H9 (cell line): Measurements from ENCODE around the gene GDPD4. TPM values are rescaled to one million over a fixed set of nuclear protein-coding genes. Genes with fewer than 3 reads are reported as not detected.

ENCODE experiments used
- DNase-seq: peaks from one replicate; pipeline ENCODE4 v3.0.0-alpha.2; 2017
- H2AFZ ChIP-seq: one replicate; pipeline ENCODE4 v1.6.1; 2013; ENCODE audit warnings: mild to moderate bottlenecking, low read length, control low read depth, moderate library complexity
- H2AK5ac ChIP-seq: 2 replicates; pipeline ENCODE4 v1.6.1; 2013; ENCODE audit warnings: low read length, control low read depth, mixed read lengths; ENCODE audit not compliant: insufficient read length
- H2BK120ac ChIP-seq: one replicate; pipeline ENCODE4 v1.6.1; 2013; ENCODE audit warnings: low read depth, mild to moderate bottlenecking, low read length, control low read depth, inconsistent platforms; ENCODE audit not compliant: poor library complexity, severe bottlenecking
- H2BK12ac ChIP-seq: 2 replicates; pipeline ENCODE4 v1.6.1; 2013; ENCODE audit warnings: low read length, control low read depth, mixed read lengths, low read depth; ENCODE audit not compliant: insufficient read length
- H2BK15ac ChIP-seq: 2 replicates; pipeline ENCODE4 v1.6.1; 2013; ENCODE audit warnings: low read depth, low read length, control low read depth
- H2BK20ac ChIP-seq: one replicate; pipeline ENCODE4 v1.6.1; 2013; ENCODE audit warnings: low read depth, mild to moderate bottlenecking, low read length, control low read depth, inconsistent platforms; ENCODE audit not compliant: poor library complexity, severe bottlenecking
- H2BK5ac ChIP-seq: 2 replicates; pipeline ENCODE4 v1.6.1; 2013; ENCODE audit warnings: low read length, control low read depth, mixed read lengths; ENCODE audit not compliant: insufficient read length
- H3K14ac ChIP-seq: 2 replicates; pipeline ENCODE4 v1.6.1; 2013; ENCODE audit warnings: low read length, control low read depth; ENCODE audit not compliant: insufficient read depth
- H3K18ac ChIP-seq: 2 replicates; pipeline ENCODE4 v1.6.1; 2013; ENCODE audit warnings: low read depth, mild to moderate bottlenecking, mixed read lengths, low read length, control low read depth; ENCODE audit not compliant: insufficient read length
- H3K23ac ChIP-seq: 2 replicates; pipeline ENCODE4 v1.6.1; 2013; ENCODE audit warnings: low read length, control low read depth, mixed read lengths, low read depth; ENCODE audit not compliant: insufficient read length
- H3K23me2 ChIP-seq: 2 replicates; pipeline ENCODE4 v1.6.1; 2013; ENCODE audit warnings: low read depth, mild to moderate bottlenecking, mixed read lengths, low read length, control low read depth; ENCODE audit not compliant: insufficient read length, poor library complexity, severe bottlenecking
- H3K27ac ChIP-seq: 2 replicates; pipeline ENCODE4 v1.5.1; 2013; ENCODE audit warnings: low read length, control low read depth, mixed read lengths, low read depth; ENCODE audit not compliant: insufficient read length
- H3K27me3 ChIP-seq: 2 replicates; pipeline ENCODE4 v1.6.1; 2013; ENCODE audit warnings: low read length, control low read depth, inconsistent platforms; ENCODE audit not compliant: insufficient read depth
- H3K4ac ChIP-seq: 2 replicates; pipeline ENCODE4 v1.6.1; 2013; ENCODE audit warnings: low read depth, mild to moderate bottlenecking, control low read depth, inconsistent platforms, low read length, moderate library complexity
- H3K4me1 ChIP-seq: 2 replicates; pipeline ENCODE4 v1.6.1; 2013; ENCODE audit warnings: low read length, control low read depth, inconsistent platforms; ENCODE audit not compliant: insufficient read depth
- H3K4me2 ChIP-seq: 2 replicates; pipeline ENCODE4 v1.6.1; 2013; ENCODE audit warnings: low read length, control low read depth, mixed read lengths; ENCODE audit not compliant: insufficient read length, insufficient read depth
- H3K56ac ChIP-seq: 2 replicates; pipeline ENCODE4 v1.6.1; 2013; ENCODE audit warnings: low read depth, mild to moderate bottlenecking, mixed read lengths, low read length, control low read depth; ENCODE audit not compliant: insufficient read length
- H3K79me1 ChIP-seq: 2 replicates; pipeline ENCODE4 v1.6.1; 2013; ENCODE audit warnings: low read depth, mild to moderate bottlenecking, moderate library complexity, low read length, control low read depth, inconsistent platforms; ENCODE audit not compliant: insufficient read depth, poor library complexity, severe bottlenecking
- H3K79me2 ChIP-seq: 2 replicates; pipeline ENCODE4 v1.6.1; 2013; ENCODE audit warnings: low read length, control low read depth, inconsistent platforms; ENCODE audit not compliant: insufficient read depth
- H3K9ac ChIP-seq: 2 replicates; pipeline ENCODE4 v1.6.1; 2013; ENCODE audit warnings: low read length, control low read depth, mixed read lengths; ENCODE audit not compliant: insufficient read length; ENCODE audit errors: extremely low read depth
- H3K9me3 ChIP-seq: one replicate; pipeline ENCODE4 v1.6.1; 2013; ENCODE audit warnings: low read depth, low read length, inconsistent platforms; ENCODE audit not compliant: control insufficient read depth
- H3T11ph ChIP-seq: one replicate; pipeline ENCODE4 v1.6.1; 2013; ENCODE audit warnings: mild to moderate bottlenecking, low read length, control low read depth, inconsistent platforms
- H4K20me1 ChIP-seq: one replicate; pipeline ENCODE4 v1.6.1; 2013; ENCODE audit not compliant: control insufficient read depth, insufficient read length, insufficient read depth
- H4K5ac ChIP-seq: 2 replicates; pipeline ENCODE4 v1.6.1; 2013; ENCODE audit warnings: low read depth, mild to moderate bottlenecking, mixed read lengths, low read length, control low read depth; ENCODE audit not compliant: insufficient read length
- H4K8ac ChIP-seq: replicated peaks from 2 replicates; pipeline ENCODE4 v1.6.1; 2013; ENCODE audit warnings: low read length, control low read depth, mixed read lengths, low read depth; ENCODE audit not compliant: insufficient read length
- H4K91ac ChIP-seq: 2 replicates; pipeline ENCODE4 v1.6.1; 2013; ENCODE audit warnings: low read depth, mild to moderate bottlenecking, moderate library complexity, mixed read lengths, low read length, control low read depth; ENCODE audit not compliant: insufficient read length
- H3K27ac Mint-ChIP-seq, 3 experiments: 2 replicates in 2 of 3; 3 replicates in 1 of 3; pipeline ENCODE4 v1.8.0; 2020 to 2021; ENCODE audit warnings: mixed read lengths in 3 of 3, mild to moderate bottlenecking in 1 of 3, moderate library complexity in 1 of 3
- H3K27me3 Mint-ChIP-seq: 2 replicates; pipeline ENCODE4 v1.8.0; 2021; ENCODE audit warnings: low read depth, mild to moderate bottlenecking, moderate library complexity, mixed read lengths
- H3K36me3 Mint-ChIP-seq, 3 experiments: 2 replicates in 2 of 3; 3 replicates in 1 of 3; pipeline ENCODE4 v1.8.0; 2020 to 2021; ENCODE audit warnings: low read depth in 3 of 3, mixed read lengths in 3 of 3; ENCODE audit not compliant: insufficient read depth in 1 of 3
- H3K4me1 Mint-ChIP-seq, 2 experiments: 2 replicates each; pipeline ENCODE4 v1.8.0; 2020; ENCODE audit warnings: mixed read lengths in 2 of 2
- H3K4me3 Mint-ChIP-seq, 2 experiments: 2 replicates in 1 of 2; 3 replicates in 1 of 2; pipeline ENCODE4 v1.8.0; 2020 to 2021; ENCODE audit warnings: mild to moderate bottlenecking in 2 of 2, mixed read lengths in 2 of 2, moderate library complexity in 1 of 2
- H3K9me3 Mint-ChIP-seq, 2 experiments: 2 replicates in 1 of 2; 3 replicates in 1 of 2; pipeline ENCODE4 v1.8.0; 2020; ENCODE audit warnings: mild to moderate bottlenecking in 2 of 2, mixed read lengths in 2 of 2, moderate library complexity in 1 of 2
- CTCF ChIP-seq: fragments of 200-600 bp; sonication (generic); conservative IDR thresholded peaks from 3 replicates; pipeline ENCODE4 v1.8.0; 2021; ENCODE audit warnings: antibody characterized with exemption, mild to moderate bottlenecking
- WGBS: extraction: QIAGEN DNeasy Blood & Tissue Kit; methylation state at CpG from one replicate; pipeline ENCODE4 v1.1.7; 2013; ENCODE audit warnings: missing lambda C conversion rate, low lambda C conversion rate, mixed read lengths; ENCODE audit not compliant: insufficient read length; ENCODE audit errors: extremely low coverage; 5-methylcytosine and 5-hydroxymethylcytosine counted together
- total RNA-seq: library from RNA; stranded (reverse); gene quantifications from 2 replicates; pipeline ENCODE4 v1.2.1, GENCODE V29; 2021

GDPD4 gene
- total RNA-seq, 1 experiment from 2014 or later: not detected

GRCh38 chr11:77299528-77299993 is 1.9 kb downstream of the GDPD4 start:
- H3K56ac ChIP-seq: no peak overlapping the region
- no peak overlapping the region for H3K4me3 Mint-ChIP-seq
- no peak overlapping the region for H4K5ac ChIP-seq
- H3K23ac ChIP-seq: no peak overlapping the region
- peaks cover 4% of the 10 kb centered on the region for H3K23me2 ChIP-seq
- no peak for TF ChIP-seq CTCF
- H2BK5ac ChIP-seq: no peak overlapping the region
- no peak for DNase-seq
- no peak overlapping the region for H2BK20ac ChIP-seq
- H3K4me1 ChIP-seq: no peaks in the 10 kb centered on the region
- no peak overlapping the region for H2BK15ac ChIP-seq
- peaks cover 8 to 10% of the 10 kb centered on the region in 2 experiments; a peak in 3 of 4 replicates for H3K4me1 Mint-ChIP-seq
- no peak overlapping the region for H3K9ac ChIP-seq
- H3K4me2 ChIP-seq: no peak overlapping the region
- H2BK120ac ChIP-seq: no peak overlapping the region
- no peaks in the 10 kb centered on the region for H3K36me3 Mint-ChIP-seq
- H2AK5ac ChIP-seq: no peak overlapping the region
- H3K79me1 ChIP-seq: no peaks in the 10 kb centered on the region
- no peak overlapping the region for H4K91ac ChIP-seq
- H3K18ac ChIP-seq: no peak overlapping the region
- no peak overlapping the region for H3K14ac ChIP-seq
- no peaks in the 10 kb centered on the region for H3K27me3 ChIP-seq
- no peak overlapping the region for H2BK12ac ChIP-seq
- no peak overlapping the region for H3K27ac Mint-ChIP-seq
- H4K8ac ChIP-seq: no peak overlapping the region
- no peak overlapping the region for H3K4ac ChIP-seq
- no peak overlapping the region for H3T11ph ChIP-seq
- H3K79me2 ChIP-seq: 0 out of 2 replicates have a peak, but pooled peaks cover 2% of the 10 kb centered on the region
- WGBS: no CpG with 5 or more reads among the region's 2 CpGs
- H4K20me1 ChIP-seq: no peaks in the 10 kb centered on the region
- no peaks in the 10 kb centered on the region for H3K9me3 ChIP-seq
- H2AFZ ChIP-seq: no peak overlapping the region
- H3K27me3 Mint-ChIP-seq: no peaks in the 10 kb centered on the region
- H3K9me3 Mint-ChIP-seq: no peaks in the 10 kb centered on the region; a peak in 1 of 5 replicates
- no peak overlapping the region for H3K27ac ChIP-seq
